HG03565 (cell line): ENCODE data around the gene FLT1.

Source experiments
- ATAC-seq: cut with Tn5 transposase; IDR thresholded peaks from one replicate; pipeline ENCODE4 v1.9.1; 2021; ENCODE audit warnings: mild to moderate bottlenecking, moderate library complexity; ENCODE audit not compliant: unreplicated experiment

The FLT1 gene

GRCh38 chr13:28528388-28528787 is 33.5 kb upstream of the FLT1 start:
- ATAC-seq = no peak

GRCh38 chr13:28527629-28528028 is 32.7 kb upstream of the FLT1 start:
- ATAC-seq = no peak

GRCh38 chr13:28526876-28527275 is 31.9 kb upstream of the FLT1 start:
- ATAC-seq = no peak

- no peak for ATAC-seq
Observed at GRCh38 chr13:28522871-28523270, 27.9 kb upstream of the FLT1 start.

GRCh38 chr13:28513745-28514144 is 18.8 kb upstream of the FLT1 start:
- no peak for ATAC-seq

- ATAC-seq = no peak
Observed at GRCh38 chr13:28510542-28510941, 15.6 kb upstream of the FLT1 start.

GRCh38 chr13:28510066-28510465 is 15.1 kb upstream of the FLT1 start:
- no peak for ATAC-seq

GRCh38 chr13:28505543-28506135 is 10.7 kb upstream of the FLT1 start:
- no peak for ATAC-seq

GRCh38 chr13:28503182-28503967 is 8.4 kb upstream of the FLT1 start:
- ATAC-seq = no peak

- ATAC-seq = no peak
Observed at GRCh38 chr13:28501547-28501946, 6.6 kb upstream of the FLT1 start.

GRCh38 chr13:28499609-28500008 is 4.7 kb upstream of the FLT1 start:
- ATAC-seq = no peak

- ATAC-seq = no peak
Observed at GRCh38 chr13:28498481-28499115, 3.7 kb upstream of the FLT1 start.

- no peak for ATAC-seq
Observed at GRCh38 chr13:28497143-28497876, 2.4 kb upstream of the FLT1 start.

- ATAC-seq = no peak
Observed at GRCh38 chr13:28496188-28496564, 1.2 kb upstream of the FLT1 start.

- ATAC-seq = no peak
Observed at GRCh38 chr13:28495538-28496187, 735 bp upstream of the FLT1 start.

- ATAC-seq = no peak
Observed at GRCh38 chr13:28494504-28494777, 487 bp downstream of the FLT1 start.

GRCh38 chr13:28493740-28494503 is 1.0 kb downstream of the FLT1 start:
- ATAC-seq = no peak

GRCh38 chr13:28492569-28493367 is 2.2 kb downstream of the FLT1 start:
- ATAC-seq = no peak

- ATAC-seq = no peak
Observed at GRCh38 chr13:28490061-28490460, 4.9 kb downstream of the FLT1 start.

- ATAC-seq = no peak
Observed at GRCh38 chr13:28489524-28489931, 5.4 kb downstream of the FLT1 start.
